ENCODE data around the gene MAPK14. TPM values are rescaled to one million over a fixed set of nuclear protein-coding genes. Genes with fewer than 3 reads are reported as not detected.

The MAPK14 gene
- total and polyA plus RNA-seq, 2 of the 4 experiments (the other 2 are of a cell fraction): 28.4 to 74.4 TPM

DNA sequence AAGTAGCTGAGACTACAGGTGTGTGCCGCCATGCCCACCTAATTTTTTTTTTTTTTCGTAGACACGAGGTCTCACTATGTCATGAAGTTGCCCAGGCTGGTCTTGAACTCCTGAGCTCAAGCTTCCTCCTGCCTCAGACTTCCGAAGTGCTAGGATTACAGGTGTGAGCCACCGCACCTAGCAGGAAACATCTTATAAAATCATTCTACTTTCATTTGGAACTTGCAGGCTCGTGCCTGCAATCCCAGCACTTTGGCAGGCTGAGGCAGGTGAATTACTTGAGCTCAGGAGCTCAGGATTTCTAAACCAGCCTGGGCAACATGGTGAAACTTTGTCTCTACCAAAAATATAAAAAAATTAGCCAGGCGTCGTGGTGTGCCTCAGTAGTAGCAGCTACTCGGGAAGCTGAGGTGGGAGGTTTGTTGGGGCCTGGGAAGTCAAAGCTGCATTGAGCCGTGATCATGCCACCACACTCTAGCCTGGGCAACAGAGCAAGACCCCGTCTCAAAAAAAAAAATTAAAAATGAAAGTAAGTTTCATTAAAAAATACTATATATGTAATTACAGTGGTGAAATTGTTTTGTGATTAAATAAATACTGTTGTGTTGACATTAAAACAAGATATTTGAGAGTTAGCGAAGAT, 15.1 kb downstream of the MAPK14 start:
- H4K20me1 ChIP-seq (ENCODE audit: insufficient read depth, low read length): peaks cover 68% of the 10 kb centered on the region
- dilution Hi-C loops (cut with HindIII; ENCODE audit: low sequenced_read_pairs, unreplicated experiment): no loop called here
- POLR2A ChIA-PET (ENCODE audit: unreplicated experiment): interaction anchor here (0.6 kb wide), 1 partner anchor 14 kb away, joined by 7 read pairs; no protein-coding TSS in a partner anchor

More for the DNA sequence above, 15.1 kb downstream of the MAPK14 start:
- Histone ChIP-seq H2BK15ac (ENCODE audit: low read depth, low read length) (no peak overlapping the region), H4K8ac (ENCODE audit: low read depth in 2 of 2, low read length in 2 of 2) (no peak overlapping the region), H2AK9ac (replicated peaks; ENCODE audit: low read depth, low read length, poor library complexity) (no peak overlapping the region), H3K36me3 (ENCODE audit: control insufficient read depth, insufficient read depth, low read length) (no peaks in the 10 kb centered on the region), H3K56ac (ENCODE audit: extremely low read depth, insufficient read depth, low read length) (no peak overlapping the region), H2BK120ac (ENCODE audit: low read depth, low read length) (no peak overlapping the region), H2BK20ac (ENCODE audit: low read depth, low read length) (no peak overlapping the region), H3K18ac (ENCODE audit: low read depth, low read length) (no peak overlapping the region), H3K79me1 (ENCODE audit: low read depth in 1 of 2, low read length in 2 of 2) (peaks cover 23 to 56% of the 10 kb centered on the region in 2 experiments), H2AFZ (replicated peaks; ENCODE audit: low read length, poor library complexity) (no peak overlapping the region), H3K27ac (ENCODE audit: insufficient read depth, low read length) (no peak overlapping the region), H3K9me3 (ENCODE audit: control insufficient read depth, insufficient read depth, low read length) (no peaks in the 10 kb centered on the region), H3K14ac (replicated peaks; ENCODE audit: low read depth, low read length) (no peak overlapping the region), H3K4me2 (ENCODE audit: low read depth, low read length) (no peak overlapping the region), H4K91ac (ENCODE audit: insufficient read depth, low read depth, low read length) (no peak overlapping the region), H3K9me1 (ENCODE audit: insufficient read depth, low read length) (peaks cover 11% of the 10 kb centered on the region), H4K5ac (ENCODE audit: low read depth, low read length) (no peak overlapping the region), H3K9ac (ENCODE audit: low read depth, low read length) (no peak overlapping the region), H3K4me3 (ENCODE audit: insufficient read depth, low read depth, low read length) (no peak overlapping the region), H3K4ac (ENCODE audit: low read depth, low read length) (no peak overlapping the region), H2AK5ac (ENCODE audit: low read depth, low read length) (no peak overlapping the region), H3K27me3 (ENCODE audit: control insufficient read depth, insufficient read depth, low read length) (no peaks in the 10 kb centered on the region), H3K23ac (ENCODE audit: low read depth, low read length) (no peak overlapping the region), H3K4me1 (ENCODE audit: control insufficient read depth, insufficient read depth, low read length) (peaks cover 3% of the 10 kb centered on the region; the same call in 1 of the 2 replicates), H2BK5ac (ENCODE audit: low read depth, low read length, poor library complexity, severe bottlenecking) (no peak overlapping the region)
- CTCF ChIA-PET: interaction anchor here (1.3 kb wide), 1 partner anchor 10 kb away, joined by 5 read pairs; no protein-coding TSS in a partner anchor
- DNase-seq (no peak), ATAC-seq (ENCODE audit: low read depth) (no peak)
- 87% methylated on average over 3 of the region's 12 CpGs; no CpG with 5 or more reads in 1 of the 2 experiments for WGBS, 2 experiments (ENCODE audit: extremely low coverage in 2 of 2, insufficient read length in 1 of 2)
- BruUV-seq (replicated peaks): no TSS peak
- intact Hi-C loops (cut with micrococcal nuclease) (no loop called here), in situ Hi-C loops (cut with MboI; ENCODE audit: low sequenced_read_pairs) (no loop called here)
- no peak for TF ChIP-seq SMC3 (IDR thresholded peaks at IDR 0.05; ENCODE audit: low read depth, low read length)
- no peak for TF ChIP-seq RAD21 (IDR thresholded peaks at IDR 0.05; ENCODE audit: low read length)
- TF ChIP-seq NFE2L2 (IDR thresholded peaks at IDR 0.05; ENCODE audit: low read depth, low read length): no peak
- no peak for TF ChIP-seq MXI1 (IDR thresholded peaks at IDR 0.05; ENCODE audit: borderline replicate concordance, low read depth, low read length)
- TF ChIP-seq BHLHE40 (IDR thresholded peaks at IDR 0.05; ENCODE audit: low read depth, low read length): no peak
- no peak for TF ChIP-seq CEBPB (IDR thresholded peaks at IDR 0.05; ENCODE audit: low read depth, low read length)
- no peak for TF ChIP-seq FOS (IDR thresholded peaks at IDR 0.05; ENCODE audit: low read depth, low read length)
- no peak for TF ChIP-seq MAZ (IDR thresholded peaks at IDR 0.05; ENCODE audit: borderline replicate concordance, low read depth, low read length)
- TF ChIP-seq CHD1 (IDR thresholded peaks at IDR 0.05; ENCODE audit: low read depth, low read length): no peak
- no peak for TF ChIP-seq RFX5 (IDR thresholded peaks at IDR 0.05; ENCODE audit: low read depth, low read length)
- TF ChIP-seq CTCF (conservative IDR thresholded peaks at IDR 0.05; ENCODE audit: low read depth, low read length): no peak
- no peak for TF ChIP-seq RCOR1 (IDR thresholded peaks at IDR 0.05; ENCODE audit: insufficient replicate concordance, low read length)
- TF ChIP-seq, protein P1, sequence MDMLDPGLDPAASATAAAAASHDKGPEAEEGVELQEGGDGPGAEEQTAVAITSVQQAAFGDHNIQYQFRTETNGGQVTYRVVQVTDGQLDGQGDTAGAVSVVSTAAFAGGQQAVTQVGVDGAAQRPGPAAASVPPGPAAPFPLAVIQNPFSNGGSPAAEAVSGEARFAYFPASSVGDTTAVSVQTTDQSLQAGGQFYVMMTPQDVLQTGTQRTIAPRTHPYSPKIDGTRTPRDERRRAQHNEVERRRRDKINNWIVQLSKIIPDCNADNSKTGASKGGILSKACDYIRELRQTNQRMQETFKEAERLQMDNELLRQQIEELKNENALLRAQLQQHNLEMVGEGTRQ (IDR thresholded peaks at IDR 0.05; ENCODE audit: low read depth, low read length): no peak
- no peak for TF ChIP-seq MAFK (IDR thresholded peaks at IDR 0.05; ENCODE audit: low read depth, low read length)
- TF ChIP-seq, protein P2, sequence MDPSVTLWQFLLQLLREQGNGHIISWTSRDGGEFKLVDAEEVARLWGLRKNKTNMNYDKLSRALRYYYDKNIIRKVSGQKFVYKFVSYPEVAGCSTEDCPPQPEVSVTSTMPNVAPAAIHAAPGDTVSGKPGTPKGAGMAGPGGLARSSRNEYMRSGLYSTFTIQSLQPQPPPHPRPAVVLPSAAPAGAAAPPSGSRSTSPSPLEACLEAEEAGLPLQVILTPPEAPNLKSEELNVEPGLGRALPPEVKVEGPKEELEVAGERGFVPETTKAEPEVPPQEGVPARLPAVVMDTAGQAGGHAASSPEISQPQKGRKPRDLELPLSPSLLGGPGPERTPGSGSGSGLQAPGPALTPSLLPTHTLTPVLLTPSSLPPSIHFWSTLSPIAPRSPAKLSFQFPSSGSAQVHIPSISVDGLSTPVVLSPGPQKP (IDR thresholded peaks at IDR 0.05; ENCODE audit: borderline replicate concordance, low read depth, low read length): no peak
- TF ChIP-seq POLR2A (IDR thresholded peaks at IDR 0.05; ENCODE audit: low read depth, low read length): no peak
